KOPT-K1 (cell line): ENCODE measurements around the gene CLC.
"Not testable (repeated sequence)": the region's sequence is repeated elsewhere in the genome, so short reads cannot be mapped to it uniquely, and the experiment has no call there.

Experiments
- H3K27ac ChIP-seq: fragments of 200-600 bp; sonication (generic); 2 replicates; pipeline ENCODE4 v1.5.1; 2016; ENCODE audit warnings: antibody characterized with exemption, mild to moderate bottlenecking, low read depth, low read length; ENCODE audit not compliant: poor library complexity, severe bottlenecking
- H3K36me3 ChIP-seq: fragments of 200-600 bp; sonication (generic); 2 replicates; pipeline ENCODE4 v1.5.1; 2017; ENCODE audit warnings: antibody characterized with exemption, mild to moderate bottlenecking, low read length, moderate library complexity; ENCODE audit not compliant: insufficient read depth
- H3K9me3 ChIP-seq: fragments of 200-600 bp; sonication (generic); 2 replicates; pipeline ENCODE4 v1.5.1; 2017; ENCODE audit warnings: antibody characterized with exemption, low read length, mild to moderate bottlenecking; ENCODE audit not compliant: insufficient read depth, poor library complexity, severe bottlenecking

The CLC gene

DNA sequence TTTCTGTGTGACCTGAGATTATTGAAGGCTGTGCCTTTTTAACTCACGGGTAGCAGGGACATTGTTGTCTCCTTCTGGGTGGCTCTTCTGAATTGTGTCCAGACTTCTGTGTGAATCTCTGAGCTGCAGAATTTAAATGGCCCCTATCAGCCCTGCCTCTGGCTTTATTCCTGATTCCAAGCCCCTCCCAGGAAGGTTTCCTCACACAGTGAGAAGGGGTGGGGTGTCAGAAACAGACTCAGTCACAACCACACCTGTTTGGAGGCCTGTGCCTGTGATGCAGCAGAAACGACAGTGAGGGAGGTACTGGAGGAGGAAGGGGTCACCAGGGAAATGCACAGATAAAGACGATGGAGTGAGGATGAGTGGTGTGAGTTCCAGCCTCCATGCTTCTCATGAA, at the start of gene CLC:
TSS of gene CLC (minus strand) at position 139 of the 400 bp plus-strand sequence. CDS start at position 62, 77 bp downstream.
- Histone ChIP-seq H3K27ac (no peak within 1 kb of the TSS), H3K9me3 (no peaks in the 10 kb centered on the region), H3K36me3 (no peaks in the 10 kb centered on the region)

- no peaks in the 10 kb centered on the region for H3K36me3 ChIP-seq
- H3K27ac ChIP-seq = no peak overlapping the region
- H3K9me3 ChIP-seq = peaks cover 7% of the 10 kb centered on the region
These were observed 43.1 kb upstream of the CLC start for GRCh38 chr19:39780894-39781293.

DNA sequence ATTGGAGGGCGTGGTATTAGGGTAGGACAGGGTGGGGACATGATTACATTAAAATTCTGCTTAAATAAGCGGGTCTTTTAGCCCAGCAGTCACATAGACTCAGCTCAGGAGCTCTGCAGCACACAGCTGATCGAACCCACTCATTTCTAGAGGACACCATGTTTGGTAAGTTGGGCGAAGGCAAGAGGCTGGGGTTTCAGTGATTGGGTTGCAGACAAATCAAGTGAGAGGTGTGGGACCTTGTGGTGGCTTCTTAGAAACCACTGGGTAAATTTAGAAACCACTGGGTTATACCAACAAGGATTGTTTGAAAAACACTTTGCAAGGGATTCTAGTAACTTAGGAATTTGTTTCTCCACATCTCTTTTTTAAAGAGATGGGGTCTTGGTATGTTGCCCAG, 40.9 kb upstream of the CLC start, which contains the start of gene LEUTX:
TSS of gene LEUTX (plus strand) at position 92 of the 400 bp plus-strand sequence. CDS start at position 159, 67 bp downstream.
- H3K9me3 ChIP-seq = peaks cover 3% of the 10 kb centered on the region
- H3K27ac ChIP-seq = no peak within 1 kb of the TSS
- no peaks in the 10 kb centered on the region for H3K36me3 ChIP-seq

- Histone ChIP-seq H3K9me3 (peaks cover 10% of the 10 kb centered on the region), H3K36me3 (no peaks in the 10 kb centered on the region), H3K27ac (no peak overlapping the region)
These were observed 31.0 kb upstream of the CLC start for GRCh38 chr19:39768786-39769185.

DNA sequence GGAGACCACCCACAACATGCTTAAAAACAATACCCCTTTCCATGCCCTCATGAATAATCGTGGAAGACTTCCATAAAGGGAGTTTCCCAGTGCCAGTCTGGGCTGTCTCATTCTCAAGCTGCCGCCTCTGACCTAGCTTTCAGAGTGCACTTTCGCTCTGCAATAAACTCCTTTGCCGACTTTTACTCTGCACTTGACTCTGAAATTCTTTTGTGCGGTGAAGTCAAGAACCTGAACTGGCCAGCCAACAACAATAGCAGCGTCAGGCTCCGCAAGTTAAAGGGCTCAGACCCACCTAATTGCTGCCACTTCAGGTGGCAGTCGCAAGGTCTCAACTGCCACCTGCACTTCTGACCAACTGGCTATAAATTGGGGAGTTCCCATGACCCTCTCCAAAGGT, 30.5 kb upstream of the CLC start:
- no peaks in the 10 kb centered on the region for H3K36me3 ChIP-seq
- peaks cover 10% of the 10 kb centered on the region for H3K9me3 ChIP-seq
- no peak overlapping the region for H3K27ac ChIP-seq

DNA sequence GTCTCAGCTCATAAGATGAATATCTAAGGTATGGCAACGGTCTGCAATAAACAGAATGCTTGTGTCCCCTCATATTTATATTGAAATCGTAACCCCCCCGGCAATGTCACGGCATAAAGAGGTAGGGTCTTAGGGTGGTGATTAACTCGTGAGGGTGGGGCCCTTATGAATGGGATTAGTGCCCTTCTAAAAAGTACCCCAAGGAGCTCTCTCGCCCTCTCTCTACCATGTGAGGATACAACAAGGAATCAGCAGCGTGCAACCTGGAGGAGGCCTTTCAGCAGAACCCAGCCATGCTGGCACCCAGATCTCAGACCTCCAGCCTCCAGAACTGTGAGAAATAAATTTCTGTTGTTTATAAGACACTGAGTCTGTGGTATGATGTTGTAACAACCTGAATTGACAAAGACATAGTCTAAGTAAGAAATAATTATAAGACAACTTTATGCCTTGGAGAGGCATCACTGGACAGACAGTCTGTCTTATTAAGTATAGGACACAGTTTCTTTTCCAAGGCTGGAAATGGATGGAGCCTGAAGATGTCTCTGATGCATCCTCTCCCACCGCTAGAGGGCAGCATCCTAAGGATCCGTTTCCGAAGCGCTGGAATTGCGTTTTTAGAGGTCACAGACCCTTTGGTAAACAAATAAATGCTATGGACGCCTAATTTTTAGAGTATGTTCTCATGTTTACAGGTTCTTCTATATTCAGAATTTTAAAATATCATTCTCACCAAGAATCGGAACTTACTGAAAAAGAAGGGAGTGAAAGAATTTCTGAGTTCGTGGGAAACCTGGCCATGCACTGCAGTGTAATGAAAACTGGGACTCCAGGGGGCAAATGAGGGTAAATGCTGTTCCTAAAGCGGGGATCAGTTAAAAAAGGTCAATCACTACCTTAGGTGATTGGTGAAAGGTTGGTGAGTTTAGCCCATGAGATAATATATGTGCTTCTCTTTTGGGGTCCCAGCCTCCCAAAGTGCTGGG, 27.6 kb upstream of the CLC start:
- no peak overlapping the region for H3K27ac ChIP-seq
- H3K36me3 ChIP-seq = no peaks in the 10 kb centered on the region
- H3K9me3 ChIP-seq = peaks cover 10% of the 10 kb centered on the region

DNA sequence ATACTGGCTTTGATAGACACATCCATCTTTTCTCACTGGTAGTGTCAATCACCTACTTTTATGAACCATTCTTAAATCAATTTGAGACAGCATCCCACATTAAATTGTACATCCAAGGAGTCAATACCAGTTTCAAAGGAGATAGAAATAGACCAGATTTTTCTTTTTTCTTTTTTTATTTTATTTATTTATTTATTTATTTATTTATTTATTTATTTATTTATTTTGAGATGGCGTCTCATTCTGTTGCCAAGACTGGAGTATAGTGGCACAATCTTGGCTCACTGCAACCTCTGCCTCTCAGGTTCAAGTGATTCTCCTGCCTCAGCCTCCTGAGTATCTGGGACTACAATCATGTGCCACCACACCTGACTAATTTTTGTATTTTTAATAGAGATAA, 24.0 kb upstream of the CLC start:
- H3K9me3 ChIP-seq, H3K36me3 ChIP-seq, H3K27ac ChIP-seq: not testable (repeated sequence)

- Histone ChIP-seq H3K36me3 (no peaks in the 10 kb centered on the region), H3K27ac (no peak overlapping the region), H3K9me3 (peaks cover under 1% of the 10 kb centered on the region)
These were observed 21.8 kb upstream of the CLC start for GRCh38 chr19:39759457-39760184.

GRCh38 chr19:39754971-39755370, 17.1 kb upstream of the CLC start:
- Histone ChIP-seq H3K9me3 (no peaks in the 10 kb centered on the region), H3K36me3 (no peaks in the 10 kb centered on the region), H3K27ac (no peak overlapping the region)

DNA sequence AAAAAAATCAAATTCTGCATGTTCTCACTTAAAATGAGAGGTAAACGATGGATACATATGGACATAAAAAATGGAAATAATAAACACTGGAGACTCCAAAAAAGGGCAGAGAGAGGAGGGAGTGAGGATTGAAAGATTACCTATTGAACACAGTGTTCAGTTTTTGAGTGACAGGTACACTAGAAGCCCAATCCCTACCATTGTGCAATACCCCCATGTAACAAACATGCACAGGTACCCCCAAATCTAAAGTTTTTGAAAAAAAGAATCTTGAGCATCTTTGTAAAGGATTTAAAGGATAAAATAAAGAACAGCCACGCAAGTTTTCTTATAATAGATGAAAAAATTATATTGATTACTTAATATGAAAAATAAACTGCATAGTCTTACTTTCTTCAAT, 16.7 kb upstream of the CLC start:
- Histone ChIP-seq H3K9me3 (no peaks in the 10 kb centered on the region), H3K36me3 (no peaks in the 10 kb centered on the region), H3K27ac (no peak overlapping the region)

DNA sequence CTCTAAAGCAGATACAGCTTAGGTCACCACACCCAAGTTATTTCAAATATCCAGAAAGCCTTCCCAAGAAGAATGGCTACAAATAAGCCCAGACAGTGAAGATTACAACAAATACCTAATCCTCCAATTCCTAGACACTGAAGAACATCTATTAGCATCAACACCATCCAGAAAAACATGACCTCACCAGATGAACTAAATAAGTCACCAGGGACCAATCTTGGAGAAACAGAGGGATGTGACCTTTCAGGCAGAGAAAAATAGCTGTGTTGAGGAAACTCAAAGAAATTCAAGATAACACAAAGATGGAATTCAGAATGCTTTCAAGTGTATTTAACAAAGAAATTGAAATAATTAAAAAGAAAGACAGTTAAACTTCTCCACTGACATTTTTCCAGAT, 15.0 kb upstream of the CLC start:
- Histone ChIP-seq H3K36me3 (no peaks in the 10 kb centered on the region), H3K27ac (no peak overlapping the region), H3K9me3 (no peaks in the 10 kb centered on the region)

- H3K36me3 ChIP-seq = no peaks in the 10 kb centered on the region
- no peak overlapping the region for H3K27ac ChIP-seq
- H3K9me3 ChIP-seq = no peaks in the 10 kb centered on the region
These were observed 14.6 kb upstream of the CLC start for GRCh38 chr19:39752390-39752789.

- Histone ChIP-seq H3K9me3 (no peaks in the 10 kb centered on the region), H3K27ac (no peak overlapping the region), H3K36me3 (no peaks in the 10 kb centered on the region)
These were observed 12.2 kb upstream of the CLC start for GRCh38 chr19:39749981-39750380.

DNA sequence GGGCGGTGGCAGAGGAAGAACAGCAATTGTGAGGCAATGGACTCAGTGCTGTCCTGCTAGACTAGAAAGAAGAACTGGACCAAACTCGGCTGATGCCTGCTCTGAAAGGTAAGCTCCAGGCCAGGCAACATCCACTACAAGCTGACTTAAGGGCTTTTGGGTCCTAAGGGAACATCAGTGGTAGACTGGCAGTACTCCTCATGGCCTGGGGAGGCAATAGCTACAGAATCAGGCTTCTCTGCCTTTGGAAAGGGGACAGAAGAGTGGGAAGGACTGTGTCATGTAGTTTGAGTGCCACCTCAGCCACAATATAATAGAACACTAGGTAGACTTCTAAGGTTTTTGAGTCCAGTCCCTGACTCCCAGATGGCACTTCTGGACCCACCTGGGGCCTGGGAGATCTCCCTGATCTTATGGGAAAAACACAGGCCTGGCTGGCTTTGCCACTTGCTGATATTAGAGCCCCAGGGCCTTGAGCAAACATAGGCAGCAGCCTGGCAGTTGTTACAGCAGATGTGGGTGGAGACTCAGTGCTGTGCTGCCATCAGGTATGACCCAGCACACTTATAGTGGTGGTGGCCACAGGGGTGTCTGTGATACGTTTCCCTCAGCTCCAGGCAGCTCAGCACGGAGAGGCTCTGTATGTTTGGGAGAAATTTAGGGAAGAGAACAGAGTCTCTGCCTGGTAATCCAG, 9.2 kb upstream of the CLC start:
- no peak overlapping the region for H3K27ac ChIP-seq
- no peaks in the 10 kb centered on the region for H3K36me3 ChIP-seq
- H3K9me3 ChIP-seq = no peaks in the 10 kb centered on the region

- Histone ChIP-seq H3K27ac (no peak overlapping the region), H3K9me3 (no peaks in the 10 kb centered on the region), H3K36me3 (no peaks in the 10 kb centered on the region)
These were observed 7.8 kb upstream of the CLC start for GRCh38 chr19:39745643-39746042.
